NCI-H2171 (cell line): ENCODE data around the gene SLC7A6OS.

Source experiments
- DNase-seq: peaks from one replicate; lab custom pipeline; 2025; lab: John Stamatoyannopoulos, UW

SLC7A6OS gene

DNA sequence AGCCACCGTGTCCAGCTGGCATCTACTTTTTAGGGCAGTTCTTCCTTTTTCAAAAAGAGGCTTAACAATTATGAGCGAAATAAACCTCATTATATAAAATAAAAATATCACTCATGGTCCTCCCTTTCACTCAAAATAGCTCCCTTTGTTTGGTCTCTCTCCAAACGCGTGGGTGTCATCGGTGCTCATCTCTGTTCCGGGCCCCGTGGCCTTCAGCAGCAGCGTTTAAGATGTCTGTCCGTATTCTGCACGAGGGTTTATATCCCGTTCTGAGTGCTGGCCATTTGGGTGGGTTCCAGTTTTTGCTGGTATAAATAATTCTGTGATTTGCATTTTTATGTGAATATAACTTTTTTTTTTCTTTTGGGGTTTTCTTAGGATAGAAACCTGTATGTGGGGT, 33.5 kb upstream of the SLC7A6OS start:
- no peak for DNase-seq

DNA sequence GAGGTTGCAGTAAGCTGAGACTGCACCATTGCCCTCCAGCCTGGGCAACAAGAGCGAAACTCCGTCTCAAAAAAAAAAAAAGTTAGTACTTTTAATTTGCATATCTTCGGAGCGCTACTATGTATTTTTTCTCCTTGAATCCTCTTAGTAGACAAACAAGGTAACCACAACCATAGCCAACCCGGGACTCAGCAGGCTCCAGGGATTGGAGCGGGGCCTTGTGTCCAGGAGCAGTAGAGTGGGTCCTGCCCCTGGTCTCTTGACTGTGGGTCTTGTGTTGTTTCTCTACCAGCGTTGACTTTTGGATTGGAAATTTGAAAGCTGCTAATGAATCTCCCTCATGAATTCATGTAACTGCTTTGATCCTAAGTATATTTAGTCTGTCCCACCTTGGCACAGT, 32.4 kb upstream of the SLC7A6OS start:
- DNase-seq, result no peak

DNA sequence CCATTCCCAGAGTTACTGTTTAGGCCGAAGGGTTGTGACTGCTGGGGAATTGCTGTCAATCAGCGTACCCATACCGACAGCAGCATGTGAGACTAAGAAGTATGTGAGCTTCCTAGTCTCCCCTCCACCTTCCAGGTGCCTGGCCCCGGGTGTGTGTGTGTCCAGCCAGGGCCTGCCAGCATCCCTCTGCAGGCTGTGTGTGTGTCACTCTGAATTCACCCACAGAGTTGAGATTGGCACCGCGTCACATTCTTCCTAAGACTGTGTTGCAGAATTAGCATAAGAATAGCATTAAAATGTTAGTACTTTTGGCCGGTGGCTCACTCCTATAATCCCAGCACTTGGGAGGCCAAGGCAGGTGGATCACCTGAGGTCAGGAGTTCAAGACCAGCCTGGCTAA, 31.9 kb upstream of the SLC7A6OS start:
- DNase-seq, result no peak

DNA sequence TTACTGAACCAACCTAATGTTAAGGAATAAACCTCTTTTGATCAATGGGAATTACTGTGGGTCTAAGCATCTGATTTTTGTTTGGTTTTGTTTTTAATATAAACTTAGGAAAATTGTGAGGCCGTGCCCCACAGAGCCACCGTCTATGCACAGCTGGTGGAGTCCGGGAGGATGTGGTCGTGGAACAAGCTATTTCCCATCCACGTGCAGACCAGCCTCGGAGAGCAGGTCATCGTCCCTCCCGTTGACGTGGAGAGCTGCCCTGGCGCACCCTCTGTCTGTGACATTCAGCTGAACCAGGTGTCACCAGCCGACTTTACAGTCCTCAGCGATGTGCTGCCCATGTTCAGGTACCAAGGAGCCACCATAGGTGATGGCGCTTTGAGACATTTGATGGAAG, 28.5 kb upstream of the SLC7A6OS start:
- DNase-seq, result no peak

DNA sequence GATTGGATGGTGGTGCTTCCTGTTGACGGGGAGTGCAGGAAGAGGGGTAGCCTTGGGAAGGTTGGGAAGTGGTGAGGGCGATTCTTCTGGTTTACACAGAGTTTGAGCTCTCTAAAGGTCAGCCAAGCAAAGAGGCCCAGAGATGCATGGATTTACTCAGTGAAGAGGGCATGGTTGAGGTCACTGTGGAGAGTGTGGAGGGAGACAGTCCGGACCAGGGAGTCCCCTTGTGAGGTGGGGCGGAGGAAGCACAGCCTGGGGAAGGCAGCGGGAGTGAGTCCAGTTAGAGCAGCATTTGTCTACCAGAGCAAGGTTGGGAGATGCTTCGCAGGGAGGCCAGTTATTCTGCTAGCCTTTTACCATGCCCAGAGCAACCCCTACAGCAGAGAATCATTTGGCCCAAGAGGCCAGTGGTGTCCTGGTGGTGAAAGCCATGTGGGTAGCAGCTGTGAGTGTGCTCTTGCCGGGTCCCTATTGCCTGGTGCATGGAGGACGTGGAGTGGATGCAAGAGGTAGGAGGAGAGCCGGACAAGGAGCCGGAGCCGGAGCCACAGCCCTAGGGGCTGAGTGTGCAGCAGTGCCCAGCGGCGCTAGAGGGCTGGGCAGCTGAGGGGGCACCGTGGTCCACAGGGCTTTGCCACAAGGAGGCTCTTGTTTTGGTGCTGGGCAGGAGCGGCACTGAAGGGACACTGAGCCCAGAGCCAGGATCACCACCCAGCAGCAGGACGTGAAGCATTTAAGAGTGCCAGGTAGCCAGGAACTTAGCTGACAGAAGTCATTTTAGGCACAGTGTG, 27.8 kb upstream of the SLC7A6OS start:
- DNase-seq, result no peak

DNA sequence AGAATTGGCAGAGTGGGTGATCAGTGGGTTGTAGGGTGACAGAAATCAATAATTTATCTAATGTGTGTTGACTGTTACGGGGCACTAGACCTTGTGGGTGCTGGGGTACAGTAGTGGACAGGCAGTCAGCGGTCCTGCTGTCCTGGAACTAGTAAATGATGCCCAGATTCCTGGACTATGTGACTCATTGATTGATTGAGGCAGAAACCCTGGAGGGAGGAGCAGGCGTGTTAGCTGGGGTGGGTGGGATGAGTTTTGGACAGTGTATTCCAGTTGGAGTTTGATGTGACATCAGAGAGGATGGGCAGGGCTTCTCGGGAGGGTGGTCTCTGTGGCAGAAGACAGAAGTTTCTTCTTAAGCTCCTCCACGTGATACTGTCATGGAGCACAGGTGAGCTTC, 24.4 kb upstream of the SLC7A6OS start:
- DNase-seq, result no peak

DNA sequence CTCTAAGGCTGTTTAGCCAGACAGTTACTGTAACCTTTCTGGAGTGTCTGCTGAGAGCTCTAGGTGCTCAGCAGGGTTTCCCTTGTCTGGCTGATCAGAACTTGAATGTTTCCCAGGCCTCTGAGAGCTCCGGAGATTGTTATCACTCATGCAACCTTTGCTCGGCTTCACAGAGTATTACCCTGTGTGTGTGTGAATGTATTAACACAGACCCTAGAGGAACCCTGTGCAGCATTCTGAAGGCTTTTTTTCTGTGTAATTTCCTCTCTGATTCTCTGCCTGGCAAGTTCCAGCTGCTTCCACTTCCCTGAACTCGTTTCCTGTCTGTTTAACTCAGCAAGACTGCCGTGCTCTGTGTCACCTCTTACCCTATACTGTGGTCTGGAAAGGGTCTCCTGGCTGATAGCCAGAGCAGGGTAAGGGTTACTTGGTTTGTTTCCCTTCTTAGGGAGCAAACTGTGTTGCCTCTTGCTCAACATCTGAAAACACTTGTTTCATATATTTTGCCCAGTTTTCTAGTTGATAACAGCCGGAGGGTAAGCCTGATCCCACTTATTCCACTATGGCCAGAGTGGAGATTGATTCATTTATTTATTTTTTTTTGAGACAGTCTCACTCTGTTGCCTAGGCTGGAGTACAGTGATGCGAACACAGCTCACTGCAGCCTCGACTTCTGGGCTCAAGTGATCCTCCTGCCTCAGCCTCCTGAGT, 21.8 kb upstream of the SLC7A6OS start:
- no peak for DNase-seq

DNA sequence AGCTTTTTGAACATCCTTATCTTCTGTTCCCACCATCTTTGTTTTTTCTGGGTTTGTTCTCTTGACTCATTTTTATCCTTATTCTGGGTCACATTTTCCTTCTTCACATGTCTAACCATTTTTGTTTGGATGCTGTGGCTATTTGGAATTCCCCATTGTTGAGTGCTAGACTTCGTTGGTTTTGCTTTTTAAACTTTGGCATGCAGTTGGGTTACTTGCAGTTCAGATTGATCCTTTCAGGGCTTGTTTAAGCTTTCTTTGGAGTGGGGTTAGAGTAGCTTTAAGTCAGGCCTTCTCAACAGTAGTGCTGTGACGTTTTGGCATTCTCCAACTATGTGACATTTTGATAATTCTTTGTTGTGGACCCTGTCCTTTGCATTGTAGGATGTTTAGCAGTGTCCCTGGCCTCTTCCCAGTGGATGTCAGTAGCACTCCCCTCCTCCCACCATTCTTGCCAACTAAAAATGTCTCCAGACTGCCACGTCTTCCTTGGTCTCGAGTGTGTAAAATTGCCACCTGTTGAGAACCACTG, 21.2 kb upstream of the SLC7A6OS start:
- no peak for DNase-seq

DNA sequence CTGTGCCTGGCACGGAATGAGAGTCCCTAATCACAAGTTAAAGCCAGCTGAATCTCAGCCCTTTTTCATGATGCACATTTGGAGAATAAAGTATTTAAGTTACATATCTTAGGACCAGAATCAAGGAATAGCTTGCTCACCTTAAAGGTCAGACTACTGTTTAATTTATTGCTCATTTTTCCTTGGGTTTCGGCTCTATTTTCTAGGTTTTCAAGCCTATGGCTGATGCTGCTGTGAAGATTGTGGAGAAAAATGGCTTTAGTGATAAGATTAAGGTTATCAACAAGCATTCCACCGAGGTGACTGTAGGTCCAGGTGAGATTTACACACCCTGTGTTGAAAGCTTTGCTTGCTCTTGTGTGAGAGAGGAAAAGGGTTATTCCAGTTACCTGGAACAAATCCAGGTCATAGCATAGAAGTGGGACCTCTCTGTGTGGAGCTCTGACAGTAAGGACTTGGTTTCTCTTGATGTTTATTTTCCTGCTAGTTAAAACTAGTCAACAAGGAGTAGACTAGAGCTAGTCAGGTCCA, 18.2 kb upstream of the SLC7A6OS start:
- no peak for DNase-seq

DNA sequence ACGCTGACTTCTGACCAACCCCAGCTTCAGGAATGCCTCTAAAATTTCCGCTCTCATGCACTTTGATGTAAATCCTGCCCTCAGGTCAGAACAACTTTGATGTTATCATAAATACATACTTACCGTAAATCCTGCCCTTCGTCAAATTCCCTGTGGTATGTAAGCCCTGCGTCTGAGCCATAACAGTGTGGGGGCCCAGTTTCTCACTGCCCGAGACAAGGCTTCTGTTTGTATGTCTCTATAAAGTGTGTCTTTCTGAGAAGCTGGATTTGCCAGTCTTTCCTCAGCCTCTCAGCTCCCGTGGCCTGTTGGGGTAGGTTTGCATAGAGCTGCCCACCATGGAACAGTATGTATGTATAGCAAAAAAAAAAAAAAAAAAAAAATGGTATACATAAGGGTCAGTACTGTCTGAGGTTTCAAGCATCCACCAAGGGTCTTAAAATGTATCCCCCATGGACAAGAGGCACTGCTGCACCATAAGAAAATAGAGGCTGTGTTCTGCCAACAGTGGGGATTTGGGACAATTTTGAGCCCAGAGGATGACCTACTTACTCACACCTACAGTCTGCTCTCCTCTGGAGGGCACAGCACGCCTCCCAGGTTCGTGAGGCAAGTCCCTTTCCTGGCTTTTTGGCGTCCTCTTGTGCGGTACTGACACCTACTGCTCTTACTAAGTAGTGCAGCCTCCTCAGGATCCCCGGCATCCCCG, 17.6 kb upstream of the SLC7A6OS start:
- peak; percentile 84 for DNase-seq

DNA sequence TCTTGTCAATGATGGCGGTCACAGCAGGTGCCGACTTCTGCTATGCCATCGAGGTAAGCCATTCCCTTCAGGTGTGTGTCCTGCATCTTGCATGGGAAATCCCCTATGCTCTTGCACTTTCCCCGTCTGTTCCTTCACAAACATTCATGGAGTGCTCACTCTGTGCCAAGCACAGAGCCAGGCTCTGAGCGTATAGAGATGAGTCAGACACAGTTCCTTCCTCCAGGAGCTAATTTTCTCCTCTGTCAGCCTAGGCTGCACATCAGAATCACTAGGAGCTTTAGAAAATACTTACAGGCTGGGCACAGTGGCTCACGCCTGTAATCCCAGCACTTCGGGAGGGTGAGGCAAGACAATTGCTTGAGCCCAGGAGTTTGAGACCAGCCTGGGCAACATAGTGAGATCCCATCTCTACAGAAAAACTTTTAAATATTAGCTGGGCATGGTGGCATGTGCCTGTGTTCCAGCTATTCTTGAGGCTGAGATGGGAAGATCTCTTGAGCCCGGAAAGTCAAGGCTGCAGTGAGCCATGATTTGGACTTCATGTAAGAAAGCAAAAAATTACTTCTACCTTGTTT, 14.1 kb upstream of the SLC7A6OS start:
- DNase-seq, result no peak

DNA sequence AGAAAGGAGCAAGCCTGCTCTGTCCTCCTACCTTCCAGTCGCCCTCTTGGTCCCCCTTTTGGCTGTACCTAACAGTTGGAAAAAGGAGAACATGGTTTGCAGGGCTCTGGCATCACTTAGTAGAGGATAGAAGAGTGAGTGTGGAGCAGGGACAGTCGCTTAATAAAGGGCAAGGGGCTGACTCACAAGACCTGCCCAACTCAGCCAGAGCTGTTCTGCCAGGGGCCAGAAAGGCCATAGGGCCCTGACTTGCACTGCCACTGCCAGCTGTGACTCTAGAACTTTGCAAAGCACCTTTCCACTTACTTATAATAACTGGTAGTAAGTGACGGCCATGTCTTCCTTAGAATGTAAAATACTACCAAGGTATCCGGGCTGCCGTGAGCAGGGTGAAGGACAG, 13.6 kb upstream of the SLC7A6OS start:
- no peak for DNase-seq

DNA sequence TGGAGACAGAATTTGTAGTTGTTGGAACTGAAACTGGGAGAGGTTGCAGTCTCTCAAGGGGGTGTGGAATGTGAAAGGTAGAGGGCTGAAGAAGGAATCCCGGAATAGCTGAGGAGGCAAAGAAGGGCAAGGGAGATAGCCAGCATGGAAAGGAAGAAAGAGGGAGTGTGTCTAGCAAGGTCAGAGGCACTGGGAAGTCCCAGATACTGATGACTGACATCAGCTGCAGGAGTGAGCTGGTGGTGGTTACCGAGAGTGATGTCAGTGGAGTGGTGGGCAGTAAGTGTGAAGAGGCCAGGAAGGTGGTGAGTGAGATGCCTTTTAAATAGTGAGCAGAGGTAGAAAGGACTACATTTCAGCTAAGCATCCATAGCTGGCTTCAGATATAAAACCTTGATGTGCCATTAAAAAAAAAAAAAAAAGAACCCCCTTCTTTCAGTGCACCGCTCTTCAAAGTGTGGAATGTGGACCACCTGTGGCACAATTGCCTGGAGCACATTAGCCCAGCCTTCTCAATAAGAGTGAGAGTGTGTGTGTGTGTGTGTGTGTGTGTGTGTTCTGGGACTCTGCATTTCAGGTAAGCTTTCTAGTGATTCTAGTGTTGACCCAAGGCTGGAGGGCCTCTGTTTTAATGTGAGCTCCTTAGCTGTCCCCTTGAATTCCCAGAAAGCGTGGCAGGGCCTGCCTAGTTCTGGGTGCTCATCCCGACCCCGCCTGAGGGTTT, 8.6 kb upstream of the SLC7A6OS start:
- no peak for DNase-seq

DNA sequence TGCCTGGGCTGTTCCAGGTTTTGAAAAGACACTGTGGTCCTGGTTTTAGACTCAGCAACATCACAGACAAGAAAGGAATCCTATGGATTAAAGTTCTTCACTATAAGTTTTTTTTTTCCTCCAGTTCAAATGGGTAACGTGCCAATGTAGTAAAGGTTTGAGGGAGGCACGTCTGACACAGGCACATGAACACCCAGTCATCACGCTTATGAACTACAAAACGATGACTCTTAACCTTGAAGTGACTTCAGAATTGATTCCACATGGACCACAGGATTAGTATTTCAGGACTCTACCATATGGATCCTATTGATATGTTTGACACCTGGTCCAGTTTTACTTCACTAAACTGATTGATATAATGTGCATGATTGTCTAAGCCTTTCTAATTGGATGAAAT, 2.4 kb upstream of the SLC7A6OS start:
- DNase-seq, result no peak

DNA sequence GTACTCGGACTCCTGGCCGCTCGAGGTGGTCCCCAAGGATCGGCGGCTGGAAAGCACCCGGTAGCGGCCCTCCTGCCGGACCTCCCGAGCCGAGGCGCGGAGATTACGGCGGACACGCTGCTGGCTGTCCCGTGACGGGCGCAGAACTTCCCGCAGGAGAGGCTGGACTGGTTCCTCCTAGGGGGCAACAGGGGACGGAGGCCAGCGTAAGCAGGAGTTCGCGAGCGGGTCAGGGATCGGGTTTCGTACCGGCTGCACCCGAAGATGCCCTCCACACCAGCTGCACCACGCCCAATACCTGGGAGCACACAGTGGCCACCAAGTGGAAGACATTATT, 341 bp downstream of the SLC7A6OS start:
- DNase-seq, result no peak

DNA sequence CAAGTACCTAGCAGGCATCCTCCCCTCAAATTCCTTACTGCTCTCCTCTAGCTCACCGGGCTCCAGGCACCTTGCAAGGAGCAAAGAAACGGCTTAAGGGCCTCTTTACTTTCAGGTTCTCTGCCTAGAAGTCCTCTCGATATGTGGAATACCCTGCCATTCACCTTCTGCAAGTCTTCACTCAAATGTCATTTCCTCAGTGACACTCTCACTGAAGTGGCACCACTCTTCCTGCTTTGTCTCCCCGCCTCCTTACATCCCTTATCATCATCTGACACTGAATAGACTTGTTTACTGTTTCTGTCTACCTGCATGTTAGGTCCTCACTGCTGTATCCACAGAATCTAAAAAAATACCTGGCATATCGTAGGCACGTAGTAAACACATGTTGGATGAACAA, 947 bp downstream of the SLC7A6OS start:
- no peak for DNase-seq

DNA sequence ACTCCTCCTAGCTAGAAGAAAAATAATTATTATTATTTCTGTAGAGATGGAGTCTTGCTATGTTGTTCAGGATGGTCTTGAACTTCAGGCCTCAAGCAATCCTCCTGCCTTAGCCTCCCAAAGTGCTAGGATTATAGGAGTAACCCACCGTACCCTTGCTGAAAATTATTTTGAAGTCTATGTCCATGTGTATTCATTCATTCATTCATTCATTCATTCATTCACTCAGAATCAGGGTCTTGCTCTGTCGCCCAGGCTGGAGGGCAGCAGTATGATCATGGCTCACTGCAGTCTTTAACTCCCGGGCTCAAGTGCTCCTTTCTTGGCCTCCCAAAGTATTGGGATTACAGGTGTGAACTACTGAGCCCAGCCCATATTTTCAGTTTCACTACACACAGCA, 4.1 kb downstream of the SLC7A6OS start:
- DNase-seq, result no peak

DNA sequence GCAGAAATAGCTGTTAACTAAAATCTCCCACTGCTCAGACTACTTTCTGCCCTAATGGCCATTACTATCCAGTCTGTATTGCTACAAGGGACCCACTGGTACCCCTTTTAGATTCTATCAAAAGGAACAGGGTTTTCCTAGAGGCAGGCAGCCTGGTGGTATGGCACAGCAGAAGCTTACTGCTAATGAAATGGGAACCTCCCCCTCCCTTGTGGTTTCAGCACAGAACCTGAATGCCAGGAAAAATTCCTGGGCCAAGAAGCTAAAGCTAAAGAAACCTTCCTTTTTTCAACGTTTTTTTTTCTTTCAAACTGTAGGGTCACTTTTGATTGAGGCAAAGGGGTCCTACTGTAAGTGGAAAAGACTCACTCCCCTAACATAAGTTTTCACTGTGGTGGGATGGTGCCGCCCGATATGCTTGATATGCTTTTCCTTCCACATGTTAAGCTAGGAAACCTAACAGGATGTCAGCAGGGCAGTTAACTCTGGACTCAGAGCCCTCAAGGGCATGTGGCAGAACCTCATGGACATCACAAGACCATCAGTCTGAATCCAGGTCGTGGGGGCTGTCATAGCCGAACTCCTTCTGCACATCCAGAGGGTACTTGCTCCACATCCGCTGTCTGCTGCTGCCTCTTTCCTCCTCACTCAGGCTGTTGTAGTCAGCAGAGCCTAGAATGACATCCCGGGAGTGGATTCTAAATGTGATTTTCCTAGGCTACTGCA, 9.8 kb downstream of the SLC7A6OS start:
- no peak for DNase-seq

DNA sequence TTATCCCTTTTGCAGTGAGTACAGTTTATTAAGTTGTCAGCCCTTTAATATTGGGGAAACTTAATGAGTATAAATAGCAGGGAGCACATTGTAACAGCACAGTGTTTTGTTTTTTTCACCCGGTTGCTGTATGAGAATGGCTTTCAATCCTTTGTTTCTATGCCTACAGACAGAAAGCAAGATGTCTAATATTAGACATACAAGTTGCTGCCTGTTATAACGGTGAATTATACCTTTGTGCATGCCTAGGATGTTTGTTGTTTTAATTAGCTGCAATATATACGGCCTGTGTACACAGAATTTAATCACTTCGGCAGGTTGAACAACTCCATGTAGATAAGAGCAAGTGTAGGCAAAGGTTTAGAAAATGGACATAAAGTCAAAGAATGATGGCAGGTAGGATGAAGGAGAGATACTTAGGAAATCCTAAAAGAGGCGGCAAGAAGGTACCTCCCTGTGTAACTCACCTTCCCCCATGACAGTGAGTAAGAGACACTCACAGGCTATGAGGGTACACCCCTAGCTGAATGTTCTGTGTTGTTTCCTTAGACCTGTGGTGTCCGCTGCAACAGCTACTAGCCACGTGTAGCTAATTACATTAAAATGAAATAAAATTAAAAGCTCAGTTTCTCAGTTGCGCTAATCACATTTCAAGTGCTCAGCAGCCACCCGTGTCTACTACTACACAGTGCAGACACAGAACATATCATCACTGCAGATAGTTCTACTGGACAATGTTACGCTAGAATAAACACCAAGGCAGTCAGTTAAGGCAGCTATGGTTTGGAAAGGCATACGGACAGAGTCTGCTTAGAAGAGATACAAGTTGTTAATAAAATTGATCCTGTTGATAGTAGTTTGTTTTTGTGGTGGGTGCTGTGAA, 10.9 kb downstream of the SLC7A6OS start:
- DNase-seq, result no peak
